Stimulated activated CD4-positive, alpha-beta T cell treated with anti-CD3 and anti-CD28 coated beads, Interleukin-4, amount 100 ng/mL, for 48 hours (primary cell): Measurements from ENCODE around the gene FOXS1.
A peak's percentile ranks its signal among the peaks of the same experiment; 100 is the strongest.
"Not testable (repeated sequence)": the region's sequence is repeated elsewhere in the genome, so short reads cannot be mapped to it uniquely, and the experiment has no call there.

Experiments
- DNase-seq, 2 donors: peaks; one replicate each; pipeline ENCODE4 v3.0.0-alpha.2; 2020; ENCODE audit warnings: low read depth in 2 of 2

FOXS1 gene

DNA sequence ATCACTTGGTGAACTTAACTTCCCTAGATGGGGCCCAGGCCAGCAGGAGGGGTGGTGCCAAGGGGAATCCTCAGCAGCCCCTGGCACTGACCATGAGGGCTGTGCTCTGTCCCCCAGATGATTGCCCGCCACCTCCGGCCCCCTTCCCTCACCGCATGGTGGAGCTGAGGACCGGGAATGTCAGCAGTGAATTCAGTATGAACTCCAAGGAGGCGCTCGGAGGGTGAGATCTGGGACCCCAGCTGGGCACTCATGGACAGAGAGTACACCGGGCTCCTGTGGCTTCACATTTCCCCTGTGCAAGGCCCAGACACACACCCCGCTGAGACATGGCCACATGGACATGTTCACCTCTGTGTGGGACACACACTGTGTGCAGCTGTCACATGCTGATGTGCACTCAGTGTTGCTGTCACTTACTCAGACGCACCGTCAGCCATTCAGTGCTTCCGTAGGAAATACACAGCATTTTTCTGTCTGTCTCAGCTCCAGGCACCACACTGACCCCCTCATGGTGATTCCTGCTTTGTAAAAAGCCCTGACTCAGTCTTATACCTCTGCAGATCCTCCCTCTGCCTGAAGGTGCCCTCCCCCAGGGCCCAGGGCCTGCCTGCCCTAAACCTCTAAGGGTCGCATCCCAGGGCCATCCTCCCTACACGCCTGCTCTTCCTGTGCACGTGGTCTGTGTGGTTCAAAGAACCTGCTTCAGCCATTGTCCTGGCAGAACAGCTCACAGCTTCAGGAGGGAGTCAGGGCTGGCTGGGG lies 21.9 kb downstream of the FOXS1 start:
- DNase-seq, result no peak

DNA sequence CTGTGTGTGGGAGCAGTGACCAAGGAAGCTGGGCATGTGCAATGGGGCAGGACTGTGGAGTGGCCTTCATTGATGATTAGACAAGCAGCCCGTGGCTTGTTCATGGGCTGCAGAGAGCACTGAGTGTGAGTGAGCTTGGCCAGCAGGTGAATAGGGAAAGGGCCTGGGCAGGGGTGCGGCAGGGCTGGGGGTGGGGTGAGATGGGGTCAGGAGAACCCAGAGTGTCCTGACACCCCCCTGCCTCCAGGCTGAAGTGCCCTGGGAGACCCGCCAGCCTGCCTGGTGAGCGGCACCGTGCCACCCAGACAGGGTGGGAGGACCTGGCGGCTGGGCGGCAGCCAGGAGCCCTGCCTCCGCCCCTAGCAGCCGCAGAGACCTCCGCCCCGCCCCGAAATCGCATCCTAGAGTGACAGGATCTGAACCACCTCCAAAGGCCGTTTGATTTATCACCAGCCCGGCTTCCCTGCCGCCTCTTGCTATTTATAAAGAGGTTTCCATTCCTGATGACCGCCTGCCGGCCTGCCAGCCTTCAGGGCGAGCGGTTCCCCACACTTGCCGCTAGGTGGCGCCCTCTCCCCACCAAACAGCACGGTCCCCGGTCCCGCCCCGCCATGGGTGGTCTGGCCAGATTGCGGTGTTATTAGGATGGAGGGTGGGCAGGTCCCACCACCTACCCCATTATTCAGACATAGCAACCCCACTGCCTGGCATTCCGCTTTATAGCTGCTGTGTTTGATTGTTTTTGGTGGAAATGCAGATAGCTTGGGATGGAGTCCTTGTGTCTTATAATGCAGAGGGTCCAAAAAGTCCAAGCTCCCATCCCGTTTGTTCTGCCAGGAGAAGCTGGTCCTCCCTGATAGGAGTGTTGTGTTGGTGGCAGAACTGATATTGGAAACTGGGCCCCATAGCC lies 22.7 kb downstream of the FOXS1 start:
- peak; percentile 60 to 74 for DNase-seq

GRCh38 chr20:31821427-31821826 lies 24.0 kb downstream of the FOXS1 start:
- DNase-seq, result no peak

DNA sequence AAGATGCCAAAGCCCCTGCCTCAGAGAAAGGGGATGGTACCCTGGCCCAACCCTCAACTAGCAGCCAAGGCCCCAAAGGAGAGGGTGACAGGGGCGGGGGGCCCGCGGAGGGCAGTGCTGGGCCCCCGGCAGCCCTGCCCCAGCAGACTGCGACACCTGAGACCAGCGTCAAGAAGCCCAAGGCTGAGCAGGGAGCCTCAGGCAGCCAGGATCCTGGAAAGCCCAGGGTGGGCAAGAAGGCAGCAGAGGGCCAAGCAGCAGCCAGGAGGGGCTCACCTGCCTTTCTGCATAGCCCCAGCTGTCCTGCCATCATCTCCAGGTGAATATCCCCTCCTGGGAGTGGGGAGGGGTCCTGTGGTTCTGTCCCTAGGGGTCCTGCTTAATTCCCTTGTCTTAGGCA lies 25.2 kb downstream of the FOXS1 start:
- DNase-seq, result no peak

DNA sequence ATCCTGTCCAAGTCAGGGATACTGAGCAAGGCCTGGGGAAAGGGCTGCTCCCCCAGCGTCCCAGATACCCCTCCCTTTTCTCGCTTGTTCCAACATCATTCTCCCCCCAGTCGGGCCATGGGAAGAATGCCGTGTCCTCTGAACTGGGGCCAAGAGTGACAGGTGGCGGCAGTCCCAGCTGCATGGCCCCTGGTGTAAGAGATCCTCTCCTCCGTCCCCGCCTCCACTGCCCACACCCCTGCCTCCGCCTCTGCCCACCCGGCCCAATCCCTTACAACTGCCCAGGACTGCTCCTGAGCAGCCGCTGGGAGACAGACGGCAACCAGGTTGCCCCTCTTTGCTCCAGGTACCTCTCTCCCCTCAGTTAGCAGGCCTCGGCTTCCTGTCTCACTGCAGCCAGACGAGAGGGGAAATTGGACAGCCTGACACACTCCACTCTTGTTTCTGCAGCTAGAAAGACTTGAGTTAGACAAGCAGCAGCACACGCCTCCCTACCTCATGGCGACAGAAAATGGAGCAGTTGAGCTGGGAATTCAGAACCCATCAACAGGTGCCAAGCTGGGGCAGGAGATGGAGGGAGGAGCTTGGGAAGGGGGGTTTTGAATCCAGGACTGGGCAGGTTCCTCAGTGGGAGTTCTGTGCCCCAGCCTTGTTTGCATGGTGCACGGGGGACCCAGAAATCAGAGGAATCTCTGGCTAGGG lies 26.2 kb downstream of the FOXS1 start, which contains the start of gene MYLK2:
Gene MYLK2 (plus strand): TSS at position 274 of the 702 bp plus-strand sequence. CDS start 225 bp downstream, at position 499.
- DNase-seq, result no peak

- no peak for DNase-seq
Measured at GRCh38 chr20:31818376-31818908, 27.0 kb downstream of the FOXS1 start.

DNA sequence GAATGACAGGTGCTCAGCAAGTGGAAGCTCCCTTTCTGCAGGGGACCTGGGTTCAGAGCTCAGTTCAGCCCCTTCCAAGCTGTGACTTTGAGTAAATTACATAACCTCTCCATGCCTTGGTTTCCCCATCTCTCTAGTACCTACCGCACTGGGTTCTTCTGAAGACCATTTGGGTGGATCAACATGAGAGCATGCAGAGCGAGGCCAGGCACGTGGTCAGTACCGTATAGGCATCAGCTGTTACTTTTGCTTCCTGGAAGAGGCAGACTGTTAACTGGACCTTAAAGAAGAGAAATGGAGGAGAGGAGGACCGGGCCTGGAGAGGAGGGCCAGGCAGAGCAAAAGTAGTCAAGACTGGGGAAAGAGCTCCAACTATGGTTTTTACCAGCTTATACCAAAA lies 27.9 kb downstream of the FOXS1 start:
- DNase-seq, result no peak

DNA sequence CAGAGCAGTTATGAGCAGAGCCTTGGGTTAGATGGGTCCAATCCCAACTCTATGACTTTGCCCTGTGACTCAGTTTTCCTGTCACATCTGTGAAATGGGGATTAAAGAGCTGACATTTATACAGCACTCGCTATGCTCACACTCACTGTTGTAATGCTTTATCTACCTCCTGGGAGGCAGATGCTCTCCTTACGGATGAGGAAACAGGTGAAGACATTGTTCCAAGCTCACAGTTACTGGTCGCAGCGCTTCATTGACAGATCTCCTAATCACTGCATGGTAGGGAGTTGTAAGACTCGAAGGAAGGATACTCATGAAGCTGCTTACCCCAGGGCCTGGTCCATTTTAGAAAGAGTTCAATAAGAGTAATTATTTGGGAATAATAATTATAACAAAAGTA lies 29.2 kb downstream of the FOXS1 start:
- DNase-seq, result no peak

DNA sequence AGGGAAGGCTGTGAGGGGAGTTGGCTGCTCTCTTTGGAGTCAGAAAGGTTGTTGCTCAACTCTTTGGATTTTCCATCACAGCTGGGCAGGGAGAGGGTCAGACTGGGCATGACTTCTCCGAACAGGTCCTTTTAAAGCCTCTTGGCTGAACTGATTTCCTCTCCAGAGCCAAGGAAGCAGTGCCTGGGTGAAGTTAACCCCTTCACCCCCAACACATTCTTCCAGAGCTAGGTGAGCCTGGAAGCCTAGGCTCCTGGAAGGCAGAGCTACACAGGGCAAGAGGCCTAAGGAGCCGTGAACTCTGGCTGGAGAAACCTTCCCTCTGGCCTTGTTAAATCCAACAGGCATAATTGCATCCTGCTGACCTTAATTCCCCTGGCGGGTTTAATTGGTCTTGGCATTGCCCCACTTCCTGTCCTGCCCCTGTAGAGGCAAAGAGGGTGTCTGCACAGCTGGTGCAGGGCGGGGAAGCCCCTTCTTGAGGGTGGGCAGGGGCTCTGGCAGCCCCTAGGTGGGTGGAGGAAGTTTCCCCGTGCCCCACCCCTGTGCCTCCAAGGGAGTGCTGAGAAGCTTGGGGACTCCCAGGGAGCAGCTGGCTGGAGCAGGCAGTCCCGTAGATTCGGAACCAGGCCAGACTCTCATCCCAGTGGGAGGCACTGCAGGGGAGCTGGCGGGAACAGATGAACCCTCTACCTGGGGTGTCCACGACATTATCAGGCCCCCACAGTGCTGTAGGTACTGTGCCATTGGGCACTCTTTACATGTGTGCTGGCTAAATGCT lies 29.8 kb downstream of the FOXS1 start:
- no peak for DNase-seq

- DNase-seq, result not testable (repeated sequence)
Measured at GRCh38 chr20:31814142-31814541, 31.3 kb downstream of the FOXS1 start.

DNA sequence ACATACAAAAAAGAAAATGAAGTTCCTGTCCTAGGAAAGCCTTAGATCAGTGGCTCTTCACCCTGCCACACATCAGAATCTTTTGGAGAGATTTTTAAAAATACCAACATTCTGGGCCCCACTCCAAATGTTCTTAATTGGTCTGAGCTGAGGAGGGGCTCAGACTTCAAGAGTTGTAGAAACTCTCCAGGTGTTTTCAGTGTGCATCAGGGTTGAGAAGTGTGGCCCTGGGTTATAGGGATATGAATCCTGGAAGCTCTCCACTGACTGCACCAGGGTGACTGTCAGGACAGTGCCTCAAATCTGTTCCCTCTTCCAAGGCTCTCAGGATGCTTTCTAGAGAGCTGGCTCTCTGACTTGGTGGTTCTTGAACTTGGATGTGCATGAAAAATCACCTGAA lies 31.8 kb downstream of the FOXS1 start:
- no peak for DNase-seq

DNA sequence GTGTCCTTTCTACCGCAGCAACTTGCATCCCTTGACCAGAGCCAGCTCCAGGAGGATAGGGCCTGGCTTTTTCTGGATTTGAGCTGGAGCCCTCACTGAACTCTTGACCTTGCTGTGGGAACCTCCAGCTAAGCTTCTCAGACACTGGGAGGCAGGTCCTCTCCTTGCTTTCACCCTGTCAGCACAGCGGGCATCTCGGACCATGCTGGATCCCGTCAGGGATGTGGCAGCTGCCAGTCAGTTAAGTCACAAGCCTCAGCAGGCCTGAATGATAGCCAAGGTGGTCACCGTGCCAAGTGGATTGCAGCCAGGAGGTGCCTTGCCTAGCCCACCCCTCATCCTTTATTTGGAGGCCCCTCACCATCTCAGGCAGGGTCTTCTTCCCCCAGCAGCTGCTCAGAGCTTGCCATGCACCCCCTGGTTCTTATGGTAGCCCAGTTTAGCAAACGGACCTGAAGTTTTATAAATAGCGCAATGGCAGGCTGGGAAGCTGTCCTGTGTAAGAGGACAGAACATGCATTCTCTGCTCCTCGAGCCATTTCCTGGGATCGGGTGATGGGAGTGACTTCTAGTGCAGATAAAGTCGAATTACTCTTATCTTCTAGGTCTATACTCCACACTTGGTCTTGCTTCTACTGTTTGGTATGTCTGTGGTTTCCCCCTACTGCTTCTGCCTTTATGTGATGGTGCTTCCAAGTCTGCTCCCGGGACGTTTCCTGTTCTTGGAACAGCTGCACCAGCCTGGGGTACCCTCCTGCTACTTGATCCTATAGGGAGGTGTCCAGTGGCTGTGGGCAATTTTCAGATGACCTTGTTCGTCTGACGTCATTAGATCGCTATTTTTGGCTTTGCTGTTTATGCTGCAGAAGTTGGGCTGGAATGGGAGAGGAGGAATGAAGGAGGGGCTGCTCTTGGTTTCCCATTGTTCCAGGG lies 33.3 kb downstream of the FOXS1 start:
- DNase-seq, result no peak

GRCh38 chr20:31811198-31811597 lies 34.2 kb downstream of the FOXS1 start:
- DNase-seq, result no peak

DNA sequence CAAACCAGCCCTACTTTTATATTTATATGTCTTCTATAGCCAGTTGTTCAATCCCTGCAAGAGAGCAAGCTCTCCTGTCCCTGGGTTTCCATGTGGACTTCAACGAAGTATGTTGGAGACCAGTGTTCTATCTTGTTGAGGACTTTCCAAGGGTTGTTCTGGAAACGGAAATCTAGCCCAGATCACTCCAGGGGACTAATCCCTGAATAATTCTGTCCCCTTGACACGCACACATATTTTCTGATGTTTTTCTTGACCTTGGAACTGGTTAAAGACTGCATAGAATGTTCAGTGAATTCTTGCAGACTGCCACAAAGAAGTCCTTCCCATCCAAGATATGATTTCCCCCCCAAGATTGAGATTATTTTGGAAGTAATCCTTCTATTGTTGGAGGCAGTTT lies 35.7 kb downstream of the FOXS1 start:
- no peak for DNase-seq

- no peak for DNase-seq
Measured at GRCh38 chr20:31808481-31808880, 36.9 kb downstream of the FOXS1 start.

- DNase-seq, result no peak
Measured at GRCh38 chr20:31806564-31807355, 38.6 kb downstream of the FOXS1 start.

GRCh38 chr20:31803552-31804291 lies 41.7 kb downstream of the FOXS1 start:
- no peak for DNase-seq

GRCh38 chr20:31801508-31801907 lies 43.9 kb downstream of the FOXS1 start:
- DNase-seq, result no peak

- no peak for DNase-seq
Measured at GRCh38 chr20:31797364-31797763, 48.0 kb downstream of the FOXS1 start.
